Activated T-cell treated with anti-CD3 and anti-CD28 coated beads for 24 hours (primary cell): Measurements from ENCODE around the gene STEAP1B.

Source experiments
- DNase-seq: peaks from one replicate; pipeline ENCODE4 v3.0.0-alpha.2; 2020; ENCODE audit warnings: low read depth

STEAP1B gene

DNA sequence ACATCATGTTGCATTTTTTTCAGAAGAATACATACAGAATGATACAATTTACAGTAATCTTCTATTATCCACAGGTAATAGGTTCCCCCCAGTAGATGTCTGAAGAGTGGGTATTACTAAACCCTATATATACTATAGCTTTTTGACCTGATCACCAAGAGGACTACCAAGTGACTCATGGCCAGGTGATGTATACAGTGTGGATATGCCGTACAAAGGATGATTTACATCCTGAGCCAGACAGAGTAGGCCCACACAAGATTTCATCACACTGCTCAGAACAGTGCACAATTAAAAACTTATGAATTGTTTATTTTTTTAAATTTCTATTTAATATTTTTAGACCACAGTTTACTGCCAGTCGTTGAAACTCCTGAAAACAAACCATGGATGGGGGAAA is 70.6 kb downstream of the STEAP1B start:
- DNase-seq: no peak

DNA sequence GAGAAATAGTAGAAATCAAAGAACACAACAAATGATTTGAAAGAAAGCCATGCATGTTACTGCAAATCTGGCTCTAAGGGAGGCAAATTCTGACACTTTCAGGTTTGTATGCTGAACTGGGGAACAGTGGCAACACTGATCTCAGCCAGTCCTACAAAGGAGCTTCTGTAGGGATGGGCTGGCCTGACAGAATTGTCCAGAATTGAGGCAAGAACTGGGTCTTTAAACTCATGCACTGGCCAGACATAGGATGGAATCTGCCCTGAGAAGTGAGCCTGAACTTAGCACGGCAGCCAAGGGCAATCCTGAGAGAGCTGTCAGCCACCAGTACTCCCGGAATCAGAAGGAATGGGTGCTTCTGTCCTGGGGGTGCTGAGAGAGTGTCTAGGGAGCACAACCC is 72.1 kb downstream of the STEAP1B start:
- DNase-seq: no peak

DNA sequence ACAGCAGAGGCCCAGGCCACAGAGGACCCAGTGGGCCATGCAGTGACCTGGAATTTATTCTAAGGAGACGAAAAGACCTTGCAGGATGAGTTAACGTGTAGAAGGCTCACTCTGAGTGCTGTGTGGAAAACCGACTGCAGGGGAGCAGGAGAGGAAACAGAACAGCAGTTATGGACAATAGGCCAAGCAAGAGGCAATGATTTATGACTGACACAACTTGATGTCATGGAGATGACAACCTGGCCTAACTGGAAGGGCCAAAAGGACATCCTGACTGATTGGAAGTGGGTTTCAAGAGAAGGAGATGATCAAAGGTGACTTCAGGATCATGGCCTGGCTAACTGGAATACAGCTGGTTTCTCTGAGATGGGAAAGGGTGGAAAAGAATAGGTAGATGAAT is 72.9 kb downstream of the STEAP1B start:
- DNase-seq: no peak

DNA sequence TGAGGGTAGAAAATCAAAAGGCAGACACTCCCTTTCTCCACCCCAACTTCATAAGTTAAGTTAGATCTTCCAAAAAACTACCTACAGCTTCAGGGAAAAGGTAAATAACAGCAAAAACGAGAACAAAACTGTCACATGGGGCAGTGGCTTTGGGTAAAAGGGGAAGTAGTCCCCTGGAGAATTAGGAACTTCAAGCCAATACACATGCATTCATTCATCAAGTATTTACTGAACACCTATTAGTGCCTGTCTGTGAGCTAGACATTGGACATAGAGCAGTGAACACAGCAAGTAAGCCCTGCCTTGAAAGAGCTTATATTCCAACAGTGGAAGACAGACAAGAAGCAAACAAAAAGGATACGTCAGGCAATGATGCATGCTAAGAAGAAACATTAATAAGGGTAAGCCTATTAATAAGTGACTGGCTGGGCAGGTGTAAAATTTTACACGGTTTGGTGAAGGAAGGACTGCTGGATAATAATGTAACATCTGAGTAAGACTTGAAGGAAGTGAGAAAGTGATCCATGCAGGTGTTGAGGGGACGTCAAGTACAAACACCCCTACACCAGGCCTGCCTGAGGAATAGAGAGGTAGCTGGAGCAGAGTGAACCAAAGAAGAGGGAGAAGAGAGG is 73.4 kb downstream of the STEAP1B start:
- no peak for DNase-seq

DNA sequence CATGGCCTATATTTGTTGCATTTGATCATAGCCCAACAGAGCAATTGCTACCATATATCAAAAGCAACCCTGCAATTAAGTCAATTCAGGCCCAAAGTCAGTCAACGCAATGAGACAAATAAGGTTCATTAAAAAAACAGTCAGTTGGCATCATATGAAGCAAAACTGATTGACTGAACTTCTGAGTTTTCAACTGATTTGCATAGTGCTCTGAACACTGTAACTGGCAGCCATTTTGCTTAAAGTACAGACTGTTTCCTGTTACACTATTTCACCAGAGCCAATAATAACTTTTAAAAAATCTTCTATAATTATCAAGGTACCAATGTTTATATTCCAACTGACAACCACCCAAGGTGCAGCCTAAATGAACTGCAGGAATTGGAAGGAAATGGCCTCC is 74.6 kb downstream of the STEAP1B start:
- DNase-seq: no peak

DNA sequence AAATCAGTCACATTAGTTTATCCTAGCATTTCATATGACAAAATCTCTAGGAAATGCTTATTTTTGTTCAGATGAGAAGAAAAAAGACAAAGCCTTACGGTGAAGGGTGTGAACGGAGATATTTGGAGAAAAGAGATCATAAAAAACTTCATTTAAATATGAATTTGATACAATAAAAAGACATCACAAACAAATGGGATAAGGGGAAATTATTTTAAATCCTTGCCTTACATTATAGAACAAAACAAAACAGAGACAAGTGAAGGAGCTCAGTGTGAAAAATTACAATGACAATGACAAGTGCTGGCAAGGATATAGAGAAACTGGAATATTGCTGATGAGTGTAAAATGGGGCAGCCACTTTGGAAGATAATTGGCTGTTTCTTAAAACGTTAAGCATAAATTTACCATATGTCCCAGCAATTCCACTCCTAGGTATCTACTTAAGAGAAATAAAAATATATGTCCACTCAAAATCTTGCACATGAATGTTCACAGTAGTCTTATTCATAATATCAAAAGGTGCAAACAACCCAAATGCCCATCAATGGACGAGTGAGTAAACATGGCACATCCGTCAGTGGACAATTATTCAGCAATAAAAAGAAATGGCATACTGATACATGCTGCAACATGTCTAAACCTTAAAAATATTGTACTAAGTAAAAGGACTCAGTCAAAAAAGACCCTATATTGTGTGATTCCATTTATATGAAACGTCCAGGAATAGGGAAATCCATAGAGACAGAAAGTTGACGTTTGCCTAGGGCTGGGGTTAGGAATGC is 77.0 kb downstream of the STEAP1B start:
- DNase-seq: no peak

DNA sequence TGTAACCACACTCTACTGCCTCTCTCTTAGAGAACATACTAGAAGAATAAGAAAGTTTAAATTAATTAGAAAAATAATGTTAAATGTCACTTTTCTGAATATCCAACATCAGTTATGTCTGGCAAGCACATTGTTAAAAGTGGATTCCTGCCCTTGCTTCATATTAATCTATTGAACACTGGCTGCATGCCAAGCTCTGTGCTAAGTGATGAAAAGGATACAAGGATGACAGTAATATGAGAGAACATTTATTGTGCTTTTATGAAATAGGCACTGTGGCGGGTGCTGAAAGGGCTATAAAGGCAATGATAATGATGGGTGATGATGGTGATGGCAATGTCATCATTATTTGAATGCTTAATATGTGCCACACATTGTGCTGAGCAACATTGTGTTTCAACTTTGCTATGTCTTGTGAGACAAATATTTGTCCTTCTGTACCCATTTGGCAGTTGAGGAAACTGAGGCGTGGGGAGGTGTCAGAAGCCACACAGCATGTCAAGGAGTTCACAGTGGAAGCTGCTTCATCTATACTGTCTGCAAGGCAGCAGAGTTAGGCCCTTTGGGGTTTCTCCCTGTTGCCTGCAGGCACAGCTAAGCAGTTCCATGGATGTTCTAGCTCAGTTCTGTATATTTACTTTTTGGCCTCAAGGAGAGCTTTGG is 78.9 kb downstream of the STEAP1B start:
- no peak for DNase-seq

DNA sequence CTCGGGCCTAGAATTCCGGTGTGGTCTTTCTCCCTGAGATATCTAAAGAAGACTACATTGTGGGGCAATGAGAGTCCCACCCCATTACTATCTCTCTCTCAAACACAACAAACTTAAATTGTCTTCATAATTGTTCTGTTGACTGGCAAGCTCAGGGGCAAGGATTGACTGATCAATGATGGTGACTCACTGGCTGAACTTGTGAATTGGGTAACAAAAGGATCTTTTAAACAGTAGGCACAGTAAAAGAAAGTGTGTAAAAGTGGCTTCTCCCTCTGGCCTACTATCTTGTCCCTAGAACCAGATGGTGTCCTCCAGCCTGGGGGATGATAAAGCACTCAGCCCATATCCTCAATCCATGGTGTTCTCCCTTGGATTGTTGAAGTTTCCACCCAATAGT is 80.0 kb downstream of the STEAP1B start:
- DNase-seq: no peak

DNA sequence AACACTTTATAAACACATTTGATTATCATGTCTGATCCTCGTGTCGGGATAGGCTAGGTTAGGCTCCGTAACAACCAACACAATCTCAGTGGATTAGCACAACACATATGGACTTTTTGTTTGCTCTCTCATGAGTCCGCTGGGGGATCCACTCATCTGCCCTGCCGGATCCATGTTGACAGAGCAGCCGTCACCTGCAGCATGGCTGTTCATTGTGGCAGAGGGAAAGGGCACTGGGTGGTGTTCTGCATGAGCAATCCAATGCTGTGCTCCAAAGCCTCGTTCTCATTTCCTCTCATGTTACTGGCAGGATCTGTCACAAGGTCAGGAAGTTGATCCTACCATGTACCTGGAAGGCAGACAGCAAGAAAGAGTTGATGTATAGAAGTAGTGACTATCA is 80.5 kb downstream of the STEAP1B start:
- DNase-seq: no peak

DNA sequence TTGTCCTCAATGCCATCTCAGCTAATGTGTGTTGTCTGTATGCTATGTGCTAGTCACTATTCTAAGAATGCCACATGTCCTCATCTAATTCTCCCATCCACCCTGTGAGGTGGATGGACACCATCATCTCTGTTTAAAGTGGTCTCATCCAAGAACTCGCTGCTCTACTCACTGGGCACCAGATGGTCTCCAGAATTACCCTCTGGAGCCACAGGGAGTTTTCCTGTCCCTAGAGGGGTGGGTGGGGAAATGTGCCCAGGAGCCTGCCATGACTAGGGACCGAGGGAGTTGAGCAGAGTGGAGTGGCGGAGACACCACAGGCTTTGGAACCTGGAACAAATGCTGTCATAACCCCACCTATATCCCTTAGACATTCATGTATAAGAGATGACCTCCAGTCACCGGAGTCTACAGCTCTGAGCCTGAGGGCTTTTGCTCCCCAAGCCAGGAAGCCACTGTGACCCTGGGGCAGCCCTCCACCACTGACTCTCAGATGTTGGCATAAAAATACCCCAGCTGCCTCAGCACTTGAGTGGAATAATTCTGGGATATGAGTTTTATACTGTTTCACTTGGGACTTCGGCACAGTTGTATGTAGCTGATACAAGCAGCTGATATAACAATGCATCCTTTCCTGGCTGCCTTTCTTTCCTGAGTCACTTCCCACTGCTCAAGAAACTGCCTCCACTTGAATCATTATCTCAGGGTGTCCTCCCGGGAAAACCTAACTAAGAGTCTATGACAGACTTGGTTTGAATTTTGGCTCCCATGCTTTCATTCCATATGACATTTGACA is 81.5 kb downstream of the STEAP1B start:
- DNase-seq: no peak

DNA sequence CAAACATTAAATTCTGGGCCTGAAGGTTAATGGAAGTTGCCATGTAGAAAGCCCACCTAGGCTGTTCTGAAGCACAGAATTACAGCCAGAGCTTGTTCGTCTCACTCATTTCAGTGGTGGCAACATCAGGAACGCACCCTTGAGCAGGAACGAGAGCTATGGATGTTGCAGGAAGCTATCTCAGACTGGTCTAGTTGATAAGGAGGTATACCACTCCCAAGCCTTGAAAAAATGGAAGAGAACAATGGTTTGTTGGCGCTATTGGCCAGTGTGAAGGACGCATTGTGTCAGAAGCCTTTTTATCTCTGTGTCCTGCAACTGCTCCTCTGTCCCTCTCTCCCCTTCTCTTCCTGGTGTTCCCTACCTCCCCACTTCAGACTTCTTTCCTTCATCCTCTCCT is 82.1 kb downstream of the STEAP1B start:
- no peak for DNase-seq

DNA sequence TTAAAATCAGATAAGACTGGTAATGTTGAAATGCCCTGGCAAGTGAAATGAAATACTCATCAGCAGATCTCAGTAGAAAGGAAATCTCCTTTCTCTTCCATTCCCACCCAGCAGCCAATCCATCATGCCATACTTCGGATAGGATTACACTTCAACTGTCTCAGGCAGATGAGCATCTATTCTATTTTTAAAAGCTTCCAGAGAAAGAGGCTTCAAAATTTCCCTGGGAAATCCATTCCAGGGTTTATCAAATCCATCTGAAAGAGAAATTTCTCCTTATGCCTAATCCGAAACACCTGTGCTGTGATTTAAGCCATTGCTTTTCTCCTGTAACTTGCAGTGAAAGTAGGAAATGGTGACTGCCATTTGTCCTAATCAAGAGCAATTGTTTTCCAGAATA is 82.6 kb downstream of the STEAP1B start:
- no peak for DNase-seq

DNA sequence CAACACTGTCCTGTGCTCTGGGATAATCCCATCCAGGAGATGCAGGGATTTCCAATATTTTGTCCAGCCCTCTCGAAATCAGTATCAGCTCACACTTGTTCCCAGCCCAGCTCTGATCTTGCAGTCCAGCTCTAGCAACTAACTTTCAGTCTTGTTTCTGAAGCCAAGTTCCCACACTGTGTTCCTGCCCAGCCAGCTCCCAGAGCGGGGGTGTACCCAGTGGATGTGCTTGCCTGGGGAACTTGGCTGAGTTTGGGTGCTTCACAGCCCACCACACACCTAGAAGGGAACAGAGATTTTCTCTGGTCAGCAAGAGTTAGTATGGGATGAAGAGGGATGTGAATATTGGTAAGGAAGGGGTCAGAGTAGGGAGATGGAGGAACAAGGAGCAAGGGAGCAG is 85.6 kb downstream of the STEAP1B start:
- no peak for DNase-seq

DNA sequence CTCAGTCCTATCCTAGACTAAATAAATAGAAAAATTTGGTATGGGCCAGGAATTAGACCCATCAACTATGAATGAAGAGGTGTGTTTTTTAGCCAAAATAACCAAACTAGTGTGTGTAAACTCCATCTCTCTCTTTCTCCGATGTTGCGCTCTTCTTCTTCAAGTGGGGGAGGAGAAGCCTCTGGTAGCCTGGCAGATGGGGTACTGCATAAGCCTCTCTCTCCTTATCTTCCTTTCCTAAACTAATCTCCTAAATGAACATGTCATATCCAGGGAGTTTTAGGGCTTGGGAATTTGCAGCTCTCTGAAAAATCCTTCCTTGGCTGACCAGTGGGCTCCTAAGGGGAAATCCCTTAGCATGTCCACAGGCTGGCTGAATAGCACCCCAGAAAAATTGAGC is 86.8 kb downstream of the STEAP1B start:
- no peak for DNase-seq

DNA sequence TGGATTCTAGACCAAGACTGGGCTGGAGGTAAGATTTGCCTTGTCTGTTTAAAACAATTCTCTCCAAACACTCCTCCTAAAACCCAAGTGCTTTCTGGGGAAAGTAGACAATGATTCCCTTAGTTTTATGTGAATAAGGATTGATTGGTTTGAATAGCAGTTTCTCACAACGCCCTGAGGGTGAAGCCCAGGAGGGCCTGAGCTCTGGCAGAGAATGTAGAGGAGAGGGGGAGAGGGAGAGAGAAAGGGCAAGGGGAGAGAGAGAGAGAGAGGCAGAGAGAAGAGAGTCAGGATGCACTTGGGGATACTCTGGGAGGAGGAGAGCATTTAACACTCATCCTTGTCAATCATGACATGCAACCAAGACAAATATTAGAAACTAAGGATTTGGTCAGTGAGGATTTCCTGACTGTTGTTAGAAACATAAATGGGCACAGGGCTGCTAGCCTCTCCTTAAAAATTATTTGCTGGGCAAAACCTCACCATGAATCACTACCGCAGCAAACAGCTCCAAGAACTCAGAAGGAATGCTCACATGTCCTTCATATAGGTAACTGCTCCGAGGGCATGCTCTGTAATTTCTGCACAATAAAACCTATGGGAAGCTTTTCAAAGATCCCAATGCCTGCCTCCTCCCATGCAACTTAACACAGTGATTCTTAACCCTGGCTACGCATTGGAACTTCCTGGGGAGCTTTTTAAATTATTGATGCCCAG is 87.9 kb downstream of the STEAP1B start:
- no peak for DNase-seq

DNA sequence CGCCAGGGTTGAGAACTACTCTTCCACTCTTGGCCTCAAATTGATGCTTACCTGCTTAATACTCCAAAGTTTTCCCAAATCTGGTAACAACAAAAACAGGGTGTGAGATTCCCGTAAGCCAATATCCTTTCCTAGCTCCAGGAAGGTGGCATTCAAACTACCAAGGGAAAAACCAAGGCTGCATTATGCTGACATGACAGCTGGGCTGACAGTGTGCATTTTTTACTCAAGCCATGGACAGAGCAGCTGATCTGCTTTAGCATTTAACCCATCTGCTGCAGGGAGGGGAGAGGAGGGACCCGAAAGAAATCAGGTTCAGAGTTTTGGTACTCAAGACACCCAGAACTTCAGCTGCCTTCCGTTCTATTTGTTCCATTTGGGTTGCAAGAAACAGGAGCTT is 93.3 kb downstream of the STEAP1B start:
- DNase-seq: no peak

DNA sequence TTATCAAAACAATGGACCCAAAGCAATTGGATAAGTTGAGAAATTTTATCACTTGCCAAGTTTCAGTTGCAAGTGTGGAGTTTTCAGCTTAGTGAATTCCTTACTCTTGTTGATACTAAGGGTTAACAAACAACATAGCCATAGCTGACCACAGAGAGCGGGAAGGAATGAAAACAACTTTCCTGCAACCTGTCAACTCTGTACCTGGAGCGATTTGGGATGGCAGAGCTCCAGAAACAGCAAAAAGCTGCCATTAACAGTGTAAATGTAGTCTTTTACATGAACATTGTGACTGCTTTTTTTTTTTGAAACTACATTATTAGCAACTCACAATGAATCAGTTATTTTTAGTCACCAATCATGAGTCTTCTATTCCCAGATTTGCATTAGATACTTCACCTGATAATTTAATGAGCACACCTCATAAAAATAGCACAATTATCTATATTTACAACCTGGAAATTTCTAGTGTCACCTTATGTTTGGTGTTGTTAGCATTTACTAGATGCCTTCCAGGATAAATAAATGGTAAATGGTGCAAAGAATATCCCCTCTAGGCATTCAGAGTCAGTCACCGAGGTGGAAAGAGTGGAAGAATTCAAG is 95.5 kb downstream of the STEAP1B start:
- DNase-seq: no peak

DNA sequence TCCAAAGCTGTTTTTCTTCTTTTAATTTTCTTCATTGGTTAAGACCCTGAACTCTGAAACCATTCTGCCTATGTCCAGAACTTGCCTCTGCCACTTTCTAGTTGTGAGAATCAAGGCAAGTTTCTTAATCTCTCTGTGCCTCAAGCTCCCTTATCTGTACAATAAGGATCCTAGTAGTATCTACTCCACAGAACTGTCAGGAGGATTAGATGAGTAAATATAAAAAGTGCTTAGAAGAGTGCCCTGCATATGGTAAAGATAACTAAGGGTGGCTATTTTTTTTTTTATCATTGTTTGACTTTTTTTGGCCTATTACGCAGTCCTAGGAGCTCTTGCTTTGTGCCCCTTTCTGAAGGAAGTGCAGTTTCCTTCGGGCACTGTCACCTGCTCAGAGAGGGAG is 96.6 kb downstream of the STEAP1B start:
- DNase-seq: no peak

DNA sequence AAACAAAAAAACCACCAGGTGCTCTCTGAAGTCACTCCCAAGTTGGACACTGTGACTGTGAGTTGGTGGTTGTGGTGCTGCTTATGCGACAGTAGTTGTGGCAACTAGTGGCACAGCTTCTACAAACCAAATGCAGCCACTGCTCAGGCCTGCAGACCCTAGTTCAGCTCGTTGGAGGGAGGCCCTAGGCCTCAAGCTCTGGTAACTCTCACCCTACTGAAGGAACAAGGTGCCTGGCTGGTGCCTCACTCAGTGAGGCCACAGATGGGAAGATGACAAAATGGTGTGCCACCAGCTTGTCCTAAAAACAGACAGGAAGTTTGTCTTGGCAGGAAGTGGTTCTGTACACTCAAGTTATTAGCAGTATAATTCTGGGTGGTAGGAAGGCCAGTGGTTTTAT is 97.7 kb downstream of the STEAP1B start:
- DNase-seq: no peak

DNA sequence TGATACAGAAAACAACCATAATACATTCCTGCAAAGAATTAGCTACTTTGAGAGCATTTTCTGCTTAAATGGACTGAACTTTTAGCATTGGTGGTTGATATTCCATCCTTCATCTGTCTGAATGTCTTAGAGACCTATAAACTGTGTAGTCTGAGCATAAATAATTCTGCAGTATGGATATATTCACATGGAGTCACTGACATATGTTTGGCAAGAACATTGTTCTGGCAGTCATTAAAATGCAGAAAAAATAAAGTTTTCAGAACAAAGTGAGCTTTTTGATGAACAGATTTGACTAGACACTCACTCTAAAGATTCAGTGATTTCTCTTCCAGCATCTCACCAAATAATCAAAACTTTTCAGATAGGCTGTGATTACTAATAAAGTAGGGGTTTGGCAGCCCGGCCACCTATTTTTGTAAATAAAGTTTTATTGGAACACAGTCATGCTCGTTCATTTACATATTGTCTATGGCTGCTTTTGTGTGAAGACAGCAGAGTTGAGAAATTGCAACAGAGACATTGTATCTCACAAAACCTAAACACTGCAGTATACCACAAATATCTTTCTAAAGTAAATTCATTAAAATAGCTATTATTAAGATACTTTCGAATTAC is 98.9 kb downstream of the STEAP1B start:
- DNase-seq: no peak

DNA sequence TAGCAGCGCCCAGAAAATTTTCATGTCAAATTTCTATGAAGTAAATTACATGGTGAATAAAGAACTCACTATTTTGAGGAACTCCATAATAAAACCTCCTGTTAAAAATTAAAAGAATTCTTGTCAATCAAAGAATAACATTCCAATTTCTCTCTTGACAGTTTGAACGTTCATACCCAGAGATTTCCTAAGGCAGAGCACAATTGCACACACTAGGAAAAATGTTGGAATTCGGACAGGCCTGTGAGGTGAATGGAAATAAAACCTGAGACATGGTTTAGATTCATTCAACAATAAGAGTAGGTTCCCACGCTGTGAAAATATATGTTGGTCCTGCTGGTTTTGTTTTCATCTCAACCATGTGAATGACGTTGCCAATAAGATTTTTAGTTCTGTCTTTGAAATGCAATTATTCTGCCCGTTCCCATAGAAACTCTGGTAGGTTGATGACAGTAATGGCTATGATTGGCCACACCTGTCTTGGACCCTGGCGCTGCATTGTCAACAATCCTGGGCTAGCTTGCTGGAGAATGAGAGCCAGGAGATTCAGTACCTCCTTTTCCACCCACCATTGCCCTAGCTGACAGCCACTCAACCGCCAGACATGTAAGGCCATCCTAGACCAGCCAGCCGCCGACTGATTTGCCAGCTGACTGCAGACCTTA is 99.7 kb downstream of the STEAP1B start:
- DNase-seq: no peak
